ENCODE data around the gene NEU1.

DNA sequence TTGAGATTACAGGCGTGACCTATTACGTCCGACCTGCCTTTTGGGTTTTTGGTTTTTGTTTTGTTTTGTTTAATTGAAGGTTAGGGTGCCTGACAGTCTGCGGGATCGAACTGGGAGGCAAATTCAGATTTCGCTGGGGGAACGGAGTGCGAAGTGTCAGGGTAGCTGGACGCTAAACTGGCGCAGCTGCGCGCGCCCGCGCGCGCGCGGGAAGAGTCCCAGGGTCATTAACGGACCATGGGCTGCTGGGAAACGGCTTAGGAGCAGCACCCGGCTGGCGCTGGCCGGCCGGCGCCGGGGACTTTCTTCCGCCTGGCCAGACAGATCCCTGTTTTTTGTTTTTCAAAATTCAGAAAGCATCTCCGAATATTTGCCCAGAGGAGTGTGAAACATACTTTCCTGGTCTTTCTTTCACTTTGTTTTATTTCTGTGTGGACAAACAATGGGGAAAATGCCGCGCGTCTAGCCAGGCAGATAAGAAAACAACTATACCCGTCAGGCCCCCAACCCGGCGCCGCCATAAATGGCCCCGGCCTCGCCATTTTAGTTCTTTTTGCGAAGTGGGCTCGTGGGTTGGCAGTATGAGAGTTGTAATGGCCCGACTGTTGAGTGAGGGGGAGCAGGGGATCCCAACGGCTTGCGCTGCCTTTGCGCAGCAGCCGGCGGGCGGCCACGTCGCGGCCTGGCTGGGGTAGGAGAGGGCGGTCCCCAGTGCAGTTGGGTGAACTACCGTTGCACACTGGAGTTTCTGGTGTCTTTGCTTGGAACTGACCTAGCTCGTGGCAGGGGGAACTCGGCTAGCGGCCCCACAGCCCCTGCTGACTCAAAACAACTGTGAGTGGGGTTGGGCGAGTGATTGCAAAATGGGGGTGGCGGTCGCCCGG, 28.0 kb downstream of the NEU1 start:
- TF ChIP-seq, protein P1, sequence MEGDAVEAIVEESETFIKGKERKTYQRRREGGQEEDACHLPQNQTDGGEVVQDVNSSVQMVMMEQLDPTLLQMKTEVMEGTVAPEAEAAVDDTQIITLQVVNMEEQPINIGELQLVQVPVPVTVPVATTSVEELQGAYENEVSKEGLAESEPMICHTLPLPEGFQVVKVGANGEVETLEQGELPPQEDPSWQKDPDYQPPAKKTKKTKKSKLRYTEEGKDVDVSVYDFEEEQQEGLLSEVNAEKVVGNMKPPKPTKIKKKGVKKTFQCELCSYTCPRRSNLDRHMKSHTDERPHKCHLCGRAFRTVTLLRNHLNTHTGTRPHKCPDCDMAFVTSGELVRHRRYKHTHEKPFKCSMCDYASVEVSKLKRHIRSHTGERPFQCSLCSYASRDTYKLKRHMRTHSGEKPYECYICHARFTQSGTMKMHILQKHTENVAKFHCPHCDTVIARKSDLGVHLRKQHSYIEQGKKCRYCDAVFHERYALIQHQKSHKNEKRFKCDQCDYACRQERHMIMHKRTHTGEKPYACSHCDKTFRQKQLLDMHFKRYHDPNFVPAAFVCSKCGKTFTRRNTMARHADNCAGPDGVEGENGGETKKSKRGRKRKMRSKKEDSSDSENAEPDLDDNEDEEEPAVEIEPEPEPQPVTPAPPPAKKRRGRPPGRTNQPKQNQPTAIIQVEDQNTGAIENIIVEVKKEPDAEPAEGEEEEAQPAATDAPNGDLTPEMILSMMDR (IDR thresholded peaks at IDR 0.05), result no peak
- peak; percentile 60 to 71 for TF ChIP-seq POLR2A (IDR thresholded peaks at IDR 0.05)
